GM20431 (cell line): Measurements from ENCODE around the gene ZNF607.

Experiments used
- in situ Hi-C: fragments of 300-500 bp; cut with MseI, MboI; formaldehyde crosslinking; loops from one replicate; pipeline ENCODE4 v1.15.0; 2020; ENCODE audit warnings: low sequenced_read_pairs; ENCODE audit not compliant: unreplicated experiment

Gene ZNF607

DNA sequence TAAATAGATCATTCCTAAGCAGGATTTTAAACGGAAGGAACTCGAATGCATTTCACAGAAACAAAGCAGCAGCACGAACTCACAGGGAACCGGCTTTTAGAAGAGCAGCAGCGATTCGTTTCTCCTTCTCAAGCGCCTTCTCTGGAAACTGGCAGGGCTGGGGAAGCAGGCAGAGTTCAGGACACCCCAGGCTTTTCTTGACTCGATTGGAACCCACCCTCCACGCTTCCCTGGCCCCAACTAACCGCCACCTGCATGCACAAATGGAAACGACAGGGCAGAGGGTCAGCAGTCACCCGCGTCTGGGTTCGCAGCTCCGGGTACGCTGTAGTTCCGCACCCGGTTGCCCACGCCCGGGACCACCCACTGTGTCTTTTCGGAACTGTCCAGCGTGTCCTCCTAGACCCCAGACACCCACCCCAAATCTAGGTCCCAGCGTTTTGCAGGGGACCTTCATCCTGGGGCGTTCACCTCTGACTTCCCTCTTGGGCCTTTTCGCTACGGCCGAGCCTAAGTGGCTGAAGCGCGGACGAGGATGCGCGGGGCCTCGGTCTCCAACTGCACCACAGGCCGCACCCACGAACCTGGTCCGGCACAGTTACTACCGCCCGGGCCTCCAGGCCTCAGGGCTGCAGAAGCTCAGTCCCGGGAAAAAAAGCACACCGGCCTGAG is 64.8 kb downstream of the ZNF607 start:
- in situ Hi-C loops: no loop called here

- in situ Hi-C loops: no loop called here
These were observed 65.4 kb downstream of the ZNF607 start for GRCh38 chr19:37654118-37654517.
